Measurements from ENCODE around the gene GCC2. TPM values are rescaled to one million over a fixed set of nuclear protein-coding genes. Genes with fewer than 3 reads are reported as not detected.

GCC2 gene
- total and polyA plus RNA-seq, 9 of the 15 experiments (the other 6 are each of a cell fraction or from before 2014, with no cell fraction given), result 11.4 to 35.7 (median 19.9) TPM

DNA sequence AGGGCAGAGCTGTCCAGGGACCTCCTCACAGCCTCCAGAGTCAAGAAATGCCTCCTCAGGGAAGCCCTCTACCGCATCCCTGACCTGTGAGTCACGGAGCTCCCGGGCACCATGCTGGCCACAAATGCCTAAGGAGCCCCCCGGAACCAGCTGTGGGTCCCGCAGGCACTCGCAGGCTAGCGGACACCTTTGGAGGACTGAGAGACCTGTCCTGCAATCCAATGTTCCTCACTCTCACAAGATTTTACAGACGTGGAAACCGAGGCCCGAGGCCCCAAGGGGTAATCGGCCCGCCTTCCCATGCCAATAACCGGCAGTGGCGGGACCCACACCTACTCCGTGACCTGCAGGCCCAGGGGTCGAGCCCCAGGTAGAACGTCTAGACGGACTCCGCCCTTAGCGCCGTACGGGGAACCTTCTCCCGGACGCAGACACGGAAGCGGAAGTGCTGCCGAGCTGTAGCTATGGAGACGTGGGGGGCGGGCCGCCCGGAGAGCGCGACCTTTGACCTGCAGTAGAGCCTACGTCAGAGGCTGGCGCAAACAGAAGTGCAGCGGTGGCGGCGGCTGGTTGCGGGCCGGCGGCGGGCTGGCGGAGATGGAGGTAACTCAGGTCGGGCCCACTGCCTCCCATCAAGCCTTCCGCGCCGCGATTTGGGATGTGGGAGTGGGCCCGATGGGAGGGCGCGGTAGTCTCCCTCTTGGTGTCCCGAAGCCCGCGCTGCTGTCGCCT is at the start of gene GCC2 (continued):
- TF ChIP-seq, protein P1, sequence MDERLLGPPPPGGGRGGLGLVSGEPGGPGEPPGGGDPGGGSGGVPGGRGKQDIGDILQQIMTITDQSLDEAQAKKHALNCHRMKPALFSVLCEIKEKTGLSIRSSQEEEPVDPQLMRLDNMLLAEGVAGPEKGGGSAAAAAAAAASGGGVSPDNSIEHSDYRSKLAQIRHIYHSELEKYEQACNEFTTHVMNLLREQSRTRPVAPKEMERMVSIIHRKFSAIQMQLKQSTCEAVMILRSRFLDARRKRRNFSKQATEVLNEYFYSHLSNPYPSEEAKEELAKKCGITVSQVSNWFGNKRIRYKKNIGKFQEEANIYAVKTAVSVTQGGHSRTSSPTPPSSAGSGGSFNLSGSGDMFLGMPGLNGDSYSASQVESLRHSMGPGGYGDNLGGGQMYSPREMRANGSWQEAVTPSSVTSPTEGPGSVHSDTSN (CRISPR knock-in tag; IDR thresholded peaks at IDR 0.05; ENCODE audit: low read depth), result no peak
- TF ChIP-seq, protein P1 (tag; conservative IDR thresholded peaks at IDR 0.05; ENCODE audit: low read depth), result no peak
- peak; percentile 80; the same call in 1 of the 2 replicates for TF ChIP-seq GTF2E2 (tag; IDR thresholded peaks at IDR 0.05)
- no peak for TF ChIP-seq NFE2 (IDR thresholded peaks at IDR 0.05; ENCODE audit: low read depth)
- TF ChIP-seq CBX2 (IDR thresholded peaks at IDR 0.05; ENCODE audit: insufficient read depth, low read length, poor library complexity, severe bottlenecking), result no peak
- no peak for TF ChIP-seq ZNF311 (CRISPR knock-in tag; IDR thresholded peaks at IDR 0.05)
- TF ChIP-seq CHD4 (IDR thresholded peaks at IDR 0.05; ENCODE audit: insufficient read depth, insufficient replicate concordance, low read depth, low read length, poor library complexity, severe bottlenecking), result no peak
- peak; percentile 88 for TF ChIP-seq KDM5B (IDR thresholded peaks at IDR 0.05; ENCODE audit: insufficient replicate concordance, low read depth, low read length)
- no peak for TF ChIP-seq CEBPG (CRISPR knock-in tag; IDR thresholded peaks at IDR 0.05)
- no peak for TF ChIP-seq CEBPG (tag; conservative IDR thresholded peaks at IDR 0.05 in 1 of 2, IDR thresholded peaks at IDR 0.05 in 1 of 2)
- TF ChIP-seq SMARCC2 (IDR thresholded peaks at IDR 0.05; ENCODE audit: low read depth), result no peak
- peak; percentile 73 for TF ChIP-seq NCOR1 (IDR thresholded peaks at IDR 0.05)
- no peak for TF ChIP-seq KLF16 (IDR thresholded peaks at IDR 0.05)
- TF ChIP-seq NRF1 (conservative IDR thresholded peaks at IDR 0.05 in 1 of 2, IDR thresholded peaks at IDR 0.05 in 1 of 2), result peak; percentile 51 to 65
- TF ChIP-seq, protein P2, sequence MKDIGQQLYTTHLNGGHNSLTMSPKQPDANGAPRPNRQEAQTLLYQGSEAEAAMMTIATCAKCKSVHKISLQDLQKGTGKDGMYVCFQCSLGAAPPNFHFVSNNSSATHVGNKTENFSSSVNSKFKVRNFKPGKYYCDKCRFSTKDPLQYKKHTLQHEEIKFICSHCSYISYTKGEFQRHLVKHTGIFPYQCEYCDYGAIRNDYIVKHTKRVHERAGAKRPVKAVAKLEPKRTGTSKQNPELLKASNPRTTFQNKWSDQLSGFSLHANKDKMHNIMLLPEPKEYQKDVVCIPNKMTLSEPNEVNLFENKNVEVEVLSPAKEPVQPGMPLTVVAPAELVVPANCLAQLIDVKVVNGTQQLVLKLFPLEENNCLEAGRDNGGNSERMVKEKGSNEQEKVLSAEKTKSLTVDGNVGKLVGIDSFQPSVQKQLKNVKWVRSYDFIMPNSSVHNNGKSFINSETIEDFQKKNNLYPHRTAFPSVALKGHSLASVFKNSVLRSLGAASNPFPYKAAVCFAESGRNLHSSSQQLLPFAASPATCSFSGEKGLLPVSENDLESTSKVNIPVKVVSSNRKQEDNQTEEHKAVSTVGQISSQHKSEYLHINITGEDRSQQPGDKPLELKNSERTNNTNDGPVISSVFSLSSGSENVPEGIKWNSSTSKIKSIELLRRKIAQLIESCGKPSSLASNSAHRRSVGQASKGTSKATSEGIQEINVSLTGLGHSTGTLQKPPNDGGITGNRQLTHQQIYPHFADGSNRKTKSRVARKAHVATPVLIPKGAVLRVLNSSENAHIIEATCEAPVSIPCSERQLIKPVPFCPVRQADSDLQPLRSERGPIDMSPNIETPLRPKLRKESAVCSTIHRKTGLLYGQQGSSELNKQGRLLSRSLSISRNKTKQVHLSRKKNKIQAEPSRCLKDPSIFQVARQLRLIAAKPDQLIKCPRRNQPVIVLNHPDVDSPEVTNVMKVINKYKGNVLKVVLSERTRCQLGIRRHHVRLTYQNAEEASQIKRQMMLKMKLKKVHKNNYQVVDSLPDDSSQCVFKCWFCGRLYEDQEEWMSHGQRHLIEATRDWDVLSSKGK (CRISPR knock-in tag; IDR thresholded peaks at IDR 0.05), result no peak
- no peak for TF ChIP-seq TSC22D4 (tag; IDR thresholded peaks at IDR 0.05)
- peak in 1 of 2 experiments; percentile 82; a peak in 2 of 4 replicates for TF ChIP-seq CSDE1 (IDR thresholded peaks at IDR 0.05)
- peak; percentile 95 for TF ChIP-seq CREM (IDR thresholded peaks at IDR 0.05; ENCODE audit: low read depth)
- TF ChIP-seq, protein P3, sequence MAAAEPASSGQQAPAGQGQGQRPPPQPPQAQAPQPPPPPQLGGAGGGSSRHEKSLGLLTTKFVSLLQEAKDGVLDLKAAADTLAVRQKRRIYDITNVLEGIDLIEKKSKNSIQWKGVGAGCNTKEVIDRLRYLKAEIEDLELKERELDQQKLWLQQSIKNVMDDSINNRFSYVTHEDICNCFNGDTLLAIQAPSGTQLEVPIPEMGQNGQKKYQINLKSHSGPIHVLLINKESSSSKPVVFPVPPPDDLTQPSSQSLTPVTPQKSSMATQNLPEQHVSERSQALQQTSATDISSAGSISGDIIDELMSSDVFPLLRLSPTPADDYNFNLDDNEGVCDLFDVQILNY (CRISPR knock-in tag; IDR thresholded peaks at IDR 0.05), result 0 out of 2 replicates have a peak, but pooled peaks have one; percentile 46
- no peak for TF ChIP-seq MEF2D (tag; conservative IDR thresholded peaks at IDR 0.05; ENCODE audit: low read depth)
